Measurements from ENCODE around the gene KCNK5.

KCNK5 gene

GRCh38 chr6:39263303-39264037 lies 34.2 kb upstream of the KCNK5 start:
- Histone ChIP-seq H3K27me3 (ENCODE audit: control insufficient read depth, insufficient read depth, low read length, poor library complexity, severe bottlenecking) (no peaks in the 10 kb centered on the region), H3K4me1 (ENCODE audit: control insufficient read depth, insufficient read depth, low read length) (no peaks in the 10 kb centered on the region), H3K4me3 (ENCODE audit: insufficient read depth, low read depth, low read length) (no peak overlapping the region), H3K9me3 (ENCODE audit: control insufficient read depth, low read length) (no peaks in the 10 kb centered on the region), H3K36me3 (ENCODE audit: control insufficient read depth, insufficient read depth, low read length) (no peaks in the 10 kb centered on the region), H3K27ac (ENCODE audit: insufficient read depth, low read depth, low read length, poor library complexity, severe bottlenecking) (no peak overlapping the region)
- WGBS, 2 experiments, result 0 to 39% methylated on average over 1 to 5 of the region's 5 CpGs

- H3K4me1 ChIP-seq (ENCODE audit: control insufficient read depth, insufficient read depth, low read length), result no peaks in the 10 kb centered on the region
- no peak overlapping the region for H3K4me3 ChIP-seq (ENCODE audit: insufficient read depth, low read depth, low read length)
- H3K27me3 ChIP-seq (ENCODE audit: control insufficient read depth, insufficient read depth, low read length, poor library complexity, severe bottlenecking), result no peaks in the 10 kb centered on the region
- no peaks in the 10 kb centered on the region for H3K9me3 ChIP-seq (ENCODE audit: control insufficient read depth, low read length)
- 95 to 98% methylated on average over 3 of the region's 3 CpGs for WGBS, 2 experiments
- H3K36me3 ChIP-seq (ENCODE audit: control insufficient read depth, insufficient read depth, low read length), result no peaks in the 10 kb centered on the region
- H3K27ac ChIP-seq (ENCODE audit: insufficient read depth, low read depth, low read length, poor library complexity, severe bottlenecking), result no peak overlapping the region
Observed at GRCh38 chr6:39261751-39262150, 32.5 kb upstream of the KCNK5 start.

DNA sequence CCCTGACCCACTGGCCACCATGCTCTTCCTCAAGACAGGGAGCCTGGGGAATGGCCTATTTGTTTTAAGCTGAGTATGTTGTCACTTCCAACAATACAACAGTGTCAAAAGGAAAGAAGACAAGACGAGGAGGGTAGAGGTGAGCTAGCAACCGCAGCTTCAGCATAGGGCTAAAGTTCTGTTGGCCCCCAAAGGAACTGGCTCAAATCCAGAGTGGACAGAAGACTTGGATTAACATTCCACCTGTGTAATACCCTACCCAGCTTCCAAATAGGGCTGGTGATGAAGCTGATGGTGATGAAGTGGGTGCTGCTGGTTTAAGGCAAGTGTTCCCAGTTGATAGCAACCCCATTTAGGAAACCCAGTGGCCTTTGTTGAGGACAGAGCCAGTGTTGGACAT lies 31.7 kb upstream of the KCNK5 start:
- Histone ChIP-seq H3K4me1 (ENCODE audit: control insufficient read depth, insufficient read depth, low read length) (no peaks in the 10 kb centered on the region), H3K27ac (ENCODE audit: insufficient read depth, low read depth, low read length, poor library complexity, severe bottlenecking) (no peak overlapping the region), H3K36me3 (ENCODE audit: control insufficient read depth, insufficient read depth, low read length) (no peaks in the 10 kb centered on the region), H3K9me3 (ENCODE audit: control insufficient read depth, low read length) (no peaks in the 10 kb centered on the region), H3K4me3 (ENCODE audit: insufficient read depth, low read depth, low read length) (no peak overlapping the region), H3K27me3 (ENCODE audit: control insufficient read depth, insufficient read depth, low read length, poor library complexity, severe bottlenecking) (no peaks in the 10 kb centered on the region)
- WGBS, 2 experiments, result 91 to 95% methylated on average over 2 of the region's 2 CpGs

DNA sequence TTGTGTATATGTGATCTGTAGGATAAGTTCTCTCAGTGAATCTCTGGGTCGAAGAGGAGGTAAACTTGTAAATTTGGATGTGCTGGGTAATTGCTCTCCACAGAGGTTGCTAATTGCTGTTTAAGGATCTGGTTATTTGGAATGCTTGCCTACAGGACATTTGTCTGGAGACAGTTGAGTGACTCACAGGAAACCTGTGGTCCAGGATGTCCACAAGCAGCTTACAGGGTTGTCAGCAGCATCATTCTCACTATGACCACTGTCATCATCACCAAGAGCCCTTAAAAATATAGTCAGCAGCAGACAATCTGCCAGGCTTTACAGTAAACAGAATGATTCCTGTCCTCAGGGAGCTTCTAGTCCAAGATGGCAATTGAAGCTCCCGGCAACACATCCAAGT lies 31.2 kb upstream of the KCNK5 start:
- H3K36me3 ChIP-seq (ENCODE audit: control insufficient read depth, insufficient read depth, low read length), result no peaks in the 10 kb centered on the region
- H3K9me3 ChIP-seq (ENCODE audit: control insufficient read depth, low read length), result no peaks in the 10 kb centered on the region
- no peaks in the 10 kb centered on the region for H3K27me3 ChIP-seq (ENCODE audit: control insufficient read depth, insufficient read depth, low read length, poor library complexity, severe bottlenecking)
- H3K4me3 ChIP-seq (ENCODE audit: insufficient read depth, low read depth, low read length), result no peak overlapping the region
- WGBS, 2 experiments, result 97 to 98% methylated on average over 2 of the region's 2 CpGs
- no peak overlapping the region for H3K27ac ChIP-seq (ENCODE audit: insufficient read depth, low read depth, low read length, poor library complexity, severe bottlenecking)
- no peaks in the 10 kb centered on the region for H3K4me1 ChIP-seq (ENCODE audit: control insufficient read depth, insufficient read depth, low read length)

- H3K4me1 ChIP-seq (ENCODE audit: control insufficient read depth, insufficient read depth, low read length), result no peaks in the 10 kb centered on the region
- no peaks in the 10 kb centered on the region for H3K9me3 ChIP-seq (ENCODE audit: control insufficient read depth, low read length)
- H3K27ac ChIP-seq (ENCODE audit: insufficient read depth, low read depth, low read length, poor library complexity, severe bottlenecking), result no peak overlapping the region
- no peaks in the 10 kb centered on the region for H3K36me3 ChIP-seq (ENCODE audit: control insufficient read depth, insufficient read depth, low read length)
- no peaks in the 10 kb centered on the region for H3K27me3 ChIP-seq (ENCODE audit: control insufficient read depth, insufficient read depth, low read length, poor library complexity, severe bottlenecking)
- WGBS, 2 experiments, result 80 to 84% methylated on average over 2 of the region's 2 CpGs
- H3K4me3 ChIP-seq (ENCODE audit: insufficient read depth, low read depth, low read length), result no peak overlapping the region
Observed at GRCh38 chr6:39256294-39256940, 27.1 kb upstream of the KCNK5 start.

GRCh38 chr6:39254999-39255535 lies 25.8 kb upstream of the KCNK5 start:
- Histone ChIP-seq H3K36me3 (ENCODE audit: control insufficient read depth, insufficient read depth, low read length) (no peaks in the 10 kb centered on the region), H3K9me3 (ENCODE audit: control insufficient read depth, low read length) (no peaks in the 10 kb centered on the region), H3K4me1 (ENCODE audit: control insufficient read depth, insufficient read depth, low read length) (no peaks in the 10 kb centered on the region), H3K4me3 (ENCODE audit: insufficient read depth, low read depth, low read length) (no peak overlapping the region), H3K27ac (ENCODE audit: insufficient read depth, low read depth, low read length, poor library complexity, severe bottlenecking) (no peak overlapping the region), H3K27me3 (ENCODE audit: control insufficient read depth, insufficient read depth, low read length, poor library complexity, severe bottlenecking) (no peaks in the 10 kb centered on the region)
- 92 to 95% methylated on average over 4 of the region's 4 CpGs for WGBS, 2 experiments

DNA sequence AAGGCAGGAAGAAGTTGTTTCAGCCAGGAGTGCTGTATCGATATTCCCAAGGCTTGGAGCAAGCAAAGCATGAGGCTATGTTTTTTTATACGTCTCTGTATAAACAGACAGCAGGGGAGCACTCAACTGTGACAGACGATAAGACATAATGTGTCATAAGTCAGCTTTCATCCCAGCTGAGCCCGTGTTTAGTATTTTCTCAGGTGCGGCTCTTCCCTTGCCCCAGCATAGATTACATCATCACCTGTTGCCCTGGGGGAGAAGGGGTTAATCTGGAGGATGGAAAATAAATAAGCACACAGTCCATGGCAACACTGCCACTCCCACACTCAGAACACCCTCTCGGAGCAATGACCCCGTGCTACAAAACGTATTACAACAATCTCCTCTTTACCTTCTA lies 22.1 kb upstream of the KCNK5 start:
- no peaks in the 10 kb centered on the region for H3K27me3 ChIP-seq (ENCODE audit: control insufficient read depth, insufficient read depth, low read length, poor library complexity, severe bottlenecking)
- H3K9me3 ChIP-seq (ENCODE audit: control insufficient read depth, low read length), result no peaks in the 10 kb centered on the region
- WGBS, 2 experiments, result 79 to 80% methylated on average over 8 of the region's 8 CpGs
- no peaks in the 10 kb centered on the region for H3K4me1 ChIP-seq (ENCODE audit: control insufficient read depth, insufficient read depth, low read length)
- no peaks in the 10 kb centered on the region for H3K36me3 ChIP-seq (ENCODE audit: control insufficient read depth, insufficient read depth, low read length)
- no peak overlapping the region for H3K4me3 ChIP-seq (ENCODE audit: insufficient read depth, low read depth, low read length)
- no peak overlapping the region for H3K27ac ChIP-seq (ENCODE audit: insufficient read depth, low read depth, low read length, poor library complexity, severe bottlenecking)

DNA sequence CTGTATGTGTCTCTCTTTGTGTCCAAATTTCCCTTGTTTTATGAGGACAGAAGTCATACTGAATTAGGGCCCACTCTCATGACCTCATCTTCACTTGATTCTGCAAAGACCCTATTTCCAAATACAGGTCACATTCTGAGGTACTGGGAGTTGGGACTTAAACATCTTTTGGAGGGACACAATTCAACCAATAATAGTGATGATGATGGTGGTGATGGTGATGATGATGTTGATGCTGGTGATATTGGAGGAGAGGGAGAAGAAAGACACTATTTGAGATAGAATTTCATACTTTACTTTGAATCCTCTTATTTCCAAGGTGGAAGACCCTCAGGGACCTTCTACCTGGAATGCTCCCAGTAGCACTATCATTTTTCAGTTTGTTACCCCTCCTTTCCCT lies 21.2 kb upstream of the KCNK5 start:
- Histone ChIP-seq H3K4me3 (ENCODE audit: insufficient read depth, low read depth, low read length) (no peak overlapping the region), H3K27ac (ENCODE audit: insufficient read depth, low read depth, low read length, poor library complexity, severe bottlenecking) (no peak overlapping the region), H3K4me1 (ENCODE audit: control insufficient read depth, insufficient read depth, low read length) (no peaks in the 10 kb centered on the region), H3K27me3 (ENCODE audit: control insufficient read depth, insufficient read depth, low read length, poor library complexity, severe bottlenecking) (no peaks in the 10 kb centered on the region), H3K9me3 (ENCODE audit: control insufficient read depth, low read length) (no peaks in the 10 kb centered on the region), H3K36me3 (ENCODE audit: control insufficient read depth, insufficient read depth, low read length) (no peaks in the 10 kb centered on the region)

DNA sequence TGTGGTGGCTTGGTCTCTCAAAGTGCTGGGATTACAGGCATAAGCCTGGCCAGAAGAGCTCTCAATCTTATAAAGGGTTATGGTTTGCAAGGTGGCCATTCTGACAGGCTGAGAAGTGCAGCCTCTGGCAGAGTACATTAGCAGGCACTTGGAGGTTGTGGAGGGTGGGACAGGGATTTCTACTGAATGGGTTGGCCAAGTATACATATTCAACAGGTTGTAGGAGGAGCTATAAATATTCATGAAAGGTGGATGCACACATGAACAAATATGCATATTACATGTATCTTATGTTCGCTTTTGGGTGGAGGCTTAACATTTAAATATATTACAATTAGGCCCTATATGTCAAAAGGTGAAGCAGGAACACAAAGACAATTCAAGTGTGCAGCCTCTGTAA lies 20.0 kb upstream of the KCNK5 start:
- no peaks in the 10 kb centered on the region for H3K9me3 ChIP-seq (ENCODE audit: control insufficient read depth, low read length)
- no peak overlapping the region for H3K27ac ChIP-seq (ENCODE audit: insufficient read depth, low read depth, low read length, poor library complexity, severe bottlenecking)
- no peaks in the 10 kb centered on the region for H3K27me3 ChIP-seq (ENCODE audit: control insufficient read depth, insufficient read depth, low read length, poor library complexity, severe bottlenecking)
- H3K4me1 ChIP-seq (ENCODE audit: control insufficient read depth, insufficient read depth, low read length), result no peaks in the 10 kb centered on the region
- H3K36me3 ChIP-seq (ENCODE audit: control insufficient read depth, insufficient read depth, low read length), result no peaks in the 10 kb centered on the region
- H3K4me3 ChIP-seq (ENCODE audit: insufficient read depth, low read depth, low read length), result no peak overlapping the region
- 100% methylated on average over 1 of the region's 1 CpG; no CpG with 5 or more reads in 1 of the 2 experiments for WGBS, 2 experiments

GRCh38 chr6:39247667-39248194 lies 18.5 kb upstream of the KCNK5 start:
- WGBS, 2 experiments, result 75 to 94% methylated on average over 5 of the region's 5 CpGs
- H3K27ac ChIP-seq (ENCODE audit: insufficient read depth, low read depth, low read length, poor library complexity, severe bottlenecking), result no peak overlapping the region
- no peaks in the 10 kb centered on the region for H3K27me3 ChIP-seq (ENCODE audit: control insufficient read depth, insufficient read depth, low read length, poor library complexity, severe bottlenecking)
- no peaks in the 10 kb centered on the region for H3K36me3 ChIP-seq (ENCODE audit: control insufficient read depth, insufficient read depth, low read length)
- no peaks in the 10 kb centered on the region for H3K9me3 ChIP-seq (ENCODE audit: control insufficient read depth, low read length)
- H3K4me3 ChIP-seq (ENCODE audit: insufficient read depth, low read depth, low read length), result no peak overlapping the region
- no peaks in the 10 kb centered on the region for H3K4me1 ChIP-seq (ENCODE audit: control insufficient read depth, insufficient read depth, low read length)

Measured in ectodermal cell (in vitro differentiated cells).